ENCODE data around the gene SOS1. TPM values are rescaled to one million over a fixed set of nuclear protein-coding genes. Genes with fewer than 3 reads are reported as not detected.
"Not testable (repeated sequence)": the region's sequence is repeated elsewhere in the genome, so short reads cannot be mapped to it uniquely, and the experiment has no call there.

The SOS1 gene
- total RNA-seq, 1 donor from 2014 or later = 14.1 TPM

DNA sequence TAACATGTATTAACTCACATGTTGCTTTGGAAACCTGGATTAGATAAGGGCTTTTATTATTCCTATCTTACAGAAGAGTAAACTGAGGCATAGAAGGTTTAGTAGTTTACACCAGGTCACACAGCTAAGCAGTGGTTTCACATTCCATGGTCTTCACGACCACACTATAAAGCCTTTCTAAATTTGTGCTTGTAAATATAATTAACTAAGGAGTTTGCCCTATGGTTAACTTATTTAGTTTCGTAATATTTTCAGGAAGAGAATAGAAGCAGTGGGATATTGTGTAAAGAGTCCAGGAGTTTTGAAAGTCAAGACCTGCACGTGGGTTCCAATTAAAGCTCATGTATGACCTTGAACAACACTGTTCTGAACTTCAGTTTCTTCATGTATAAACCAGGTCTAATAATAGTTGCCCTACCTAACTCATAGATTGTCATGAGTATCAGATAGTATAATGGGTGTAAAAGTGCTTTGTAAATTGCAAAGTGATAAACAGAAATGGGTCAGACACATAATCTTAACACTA, 19.5 kb upstream of the SOS1 start:
- Histone ChIP-seq H3K27me3 (ENCODE audit: control insufficient read depth in 3 of 3, insufficient read depth in 3 of 3, low read length in 3 of 3) (no peaks in the 10 kb centered on the region), H3K9ac (ENCODE audit: low read depth in 1 of 3, low read length in 3 of 3) (no peak overlapping the region), H3K9me3 (ENCODE audit: control insufficient read depth in 3 of 3, low read length in 3 of 3) (no peaks in the 10 kb centered on the region), H3K36me3 (ENCODE audit: control insufficient read depth in 3 of 3, insufficient read depth in 3 of 3, low read length in 3 of 3) (no peaks in the 10 kb centered on the region), H3K4me3 (ENCODE audit: low read length in 3 of 3) (no peak overlapping the region), H3K27ac (ENCODE audit: low read depth, low read length) (peak overlapping the region; percentile 56), H3K4me1 (ENCODE audit: control insufficient read depth in 3 of 3, insufficient read depth in 3 of 3, low read length in 3 of 3) (peaks cover 5 to 12% (median 11%) of the 10 kb centered on the region in 3 donors)

DNA sequence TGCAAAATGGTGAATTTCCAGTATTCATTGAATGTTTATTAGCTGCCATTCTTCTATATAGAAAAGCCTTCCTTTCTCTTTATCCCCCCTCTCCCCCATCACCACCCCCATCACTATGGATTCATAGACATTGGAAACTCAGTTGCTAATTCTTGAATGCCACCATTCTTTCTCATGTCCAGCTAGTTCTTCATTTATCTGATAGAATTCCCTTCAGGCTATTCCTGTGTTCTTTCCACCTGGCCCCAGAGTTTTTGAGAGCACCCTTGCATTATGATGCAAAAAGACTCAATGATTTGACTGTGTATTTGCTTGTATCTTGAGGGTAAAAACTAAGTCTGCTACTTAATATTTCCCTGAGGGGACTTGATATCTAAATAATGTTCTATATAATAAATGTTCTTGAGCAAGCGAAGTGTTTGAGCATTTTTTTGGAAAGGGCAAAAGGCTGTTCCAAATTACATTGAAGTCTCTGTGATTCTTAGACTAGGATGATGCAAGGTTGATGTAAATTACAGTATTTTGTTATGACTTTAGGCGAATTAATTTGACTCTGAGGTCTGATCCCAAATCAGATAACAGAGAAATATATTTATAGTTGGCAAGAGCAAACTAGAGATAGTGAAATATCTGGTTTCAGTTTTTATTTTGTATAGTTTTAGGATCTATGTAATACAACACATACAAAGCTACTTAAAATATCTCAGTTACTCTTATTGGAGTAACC, 18.8 kb upstream of the SOS1 start:
- no peaks in the 10 kb centered on the region for H3K9me3 ChIP-seq (ENCODE audit: control insufficient read depth in 3 of 3, low read length in 3 of 3)
- no peaks in the 10 kb centered on the region for H3K27me3 ChIP-seq (ENCODE audit: control insufficient read depth in 3 of 3, insufficient read depth in 3 of 3, low read length in 3 of 3)
- no peak overlapping the region for H3K4me3 ChIP-seq (ENCODE audit: low read length in 3 of 3)
- H3K9ac ChIP-seq (ENCODE audit: low read depth in 1 of 3, low read length in 3 of 3) = no peak overlapping the region
- peaks cover 5 to 12% (median 11%) of the 10 kb centered on the region in 3 donors for H3K4me1 ChIP-seq (ENCODE audit: control insufficient read depth in 3 of 3, insufficient read depth in 3 of 3, low read length in 3 of 3)
- H3K27ac ChIP-seq (ENCODE audit: low read depth, low read length) = peak overlapping the region; percentile 56
- no peaks in the 10 kb centered on the region for H3K36me3 ChIP-seq (ENCODE audit: control insufficient read depth in 3 of 3, insufficient read depth in 3 of 3, low read length in 3 of 3)

DNA sequence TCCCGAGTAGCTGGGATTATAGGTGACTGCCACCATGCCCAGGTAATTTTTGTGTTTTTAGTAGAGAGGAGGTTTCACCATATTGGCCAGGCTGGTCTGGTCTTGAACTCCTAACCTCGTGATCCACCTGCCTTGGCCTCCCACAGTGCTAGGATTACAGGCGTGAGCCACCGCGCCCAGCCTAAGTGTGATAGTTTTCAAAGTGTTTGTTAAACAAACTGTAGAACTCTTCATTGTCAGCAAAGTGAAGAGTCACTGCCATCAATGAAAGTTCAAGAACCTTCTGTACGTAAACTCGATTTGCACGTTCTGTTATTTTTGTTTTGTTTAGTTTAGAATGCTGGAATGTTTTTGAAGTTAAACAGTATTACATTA, 18.0 kb upstream of the SOS1 start:
- Histone ChIP-seq H3K9ac (ENCODE audit: low read depth in 1 of 3, low read length in 3 of 3) (no peak overlapping the region), H3K27ac (ENCODE audit: low read depth, low read length) (no peak overlapping the region), H3K27me3 (ENCODE audit: control insufficient read depth in 3 of 3, insufficient read depth in 3 of 3, low read length in 3 of 3) (no peaks in the 10 kb centered on the region), H3K36me3 (ENCODE audit: control insufficient read depth in 3 of 3, insufficient read depth in 3 of 3, low read length in 3 of 3) (no peaks in the 10 kb centered on the region), H3K4me1 (ENCODE audit: control insufficient read depth in 3 of 3, insufficient read depth in 3 of 3, low read length in 3 of 3) (peaks cover 5 to 12% (median 11%) of the 10 kb centered on the region in 3 donors), H3K4me3 (ENCODE audit: low read length in 3 of 3) (no peak overlapping the region), H3K9me3 (ENCODE audit: control insufficient read depth in 3 of 3, low read length in 3 of 3) (no peaks in the 10 kb centered on the region)

DNA sequence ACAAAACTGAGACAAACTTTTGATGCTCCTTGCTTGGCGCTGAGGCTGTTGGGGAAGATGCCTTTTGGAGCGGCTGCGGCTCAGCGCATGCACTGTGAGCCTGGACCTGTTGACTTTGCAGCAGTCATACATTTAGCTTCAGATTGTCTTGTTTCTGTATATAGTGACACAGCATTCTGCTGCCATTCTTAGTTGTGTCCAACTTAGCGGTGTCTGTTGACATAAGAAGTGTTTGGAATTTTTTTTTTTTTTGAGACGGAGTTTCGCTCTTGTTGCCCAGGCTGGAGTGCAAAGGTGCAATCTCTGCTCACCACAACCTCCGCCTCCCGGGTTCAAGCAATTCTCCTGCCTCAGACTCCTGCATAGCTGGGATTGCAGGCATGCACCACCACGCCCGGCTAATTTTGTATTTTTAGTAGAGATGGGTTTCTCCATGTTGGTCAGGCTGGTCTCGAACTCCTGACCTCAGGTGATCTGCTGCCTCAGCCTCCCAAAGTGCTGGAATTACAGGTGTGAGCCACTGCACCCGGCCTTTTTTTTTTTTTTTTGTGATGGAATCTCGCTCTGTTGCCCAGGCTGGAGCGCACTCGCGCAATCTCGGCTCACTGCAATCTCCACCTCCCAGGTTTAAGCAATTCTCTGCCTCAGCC, 17.5 kb upstream of the SOS1 start:
- H3K4me1 ChIP-seq (ENCODE audit: control insufficient read depth in 3 of 3, insufficient read depth in 3 of 3, low read length in 3 of 3) = peaks cover 5 to 12% (median 11%) of the 10 kb centered on the region in 3 donors
- not testable (repeated sequence) for H3K4me3 ChIP-seq (ENCODE audit: low read length in 3 of 3); H3K9ac ChIP-seq (ENCODE audit: low read depth in 1 of 3, low read length in 3 of 3)

DNA sequence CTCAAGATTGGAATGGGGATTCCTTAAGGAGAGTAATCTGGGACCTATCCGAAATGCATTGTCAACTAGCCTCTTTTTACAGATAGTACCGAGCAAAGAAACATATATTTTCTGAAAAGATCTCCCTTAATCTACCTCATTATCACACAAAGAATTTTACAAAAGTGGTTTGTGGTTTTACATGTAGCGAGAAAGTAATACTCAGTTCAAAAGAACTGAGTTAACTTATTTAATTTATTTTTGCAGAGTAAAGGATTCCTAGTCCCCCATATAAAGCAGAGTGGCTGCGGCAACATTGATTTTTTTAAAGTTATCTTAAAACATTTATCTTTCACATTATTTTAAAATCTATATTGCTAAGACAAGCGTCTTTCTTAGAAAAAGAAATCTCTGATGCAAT, 15.9 kb upstream of the SOS1 start:
- H3K4me1 ChIP-seq (ENCODE audit: control insufficient read depth in 3 of 3, insufficient read depth in 3 of 3, low read length in 3 of 3) = peaks cover 2 to 9% (median 7%) of the 10 kb centered on the region in 3 donors
- H3K9ac ChIP-seq (ENCODE audit: low read depth in 1 of 3, low read length in 3 of 3) = no peak overlapping the region
- H3K27ac ChIP-seq (ENCODE audit: low read depth, low read length) = no peak overlapping the region
- H3K4me3 ChIP-seq (ENCODE audit: low read length in 3 of 3) = no peak overlapping the region
- no peaks in the 10 kb centered on the region for H3K27me3 ChIP-seq (ENCODE audit: control insufficient read depth in 3 of 3, insufficient read depth in 3 of 3, low read length in 3 of 3)
- no peaks in the 10 kb centered on the region for H3K36me3 ChIP-seq (ENCODE audit: control insufficient read depth in 3 of 3, insufficient read depth in 3 of 3, low read length in 3 of 3)
- no peaks in the 10 kb centered on the region for H3K9me3 ChIP-seq (ENCODE audit: control insufficient read depth in 3 of 3, low read length in 3 of 3)

More for the DNA sequence above, 17.5 kb upstream of the SOS1 start:
- not testable (repeated sequence) for H3K27me3 ChIP-seq (ENCODE audit: control insufficient read depth in 3 of 3, insufficient read depth in 3 of 3, low read length in 3 of 3); H3K9me3 ChIP-seq (ENCODE audit: control insufficient read depth in 3 of 3, low read length in 3 of 3); H3K36me3 ChIP-seq (ENCODE audit: control insufficient read depth in 3 of 3, insufficient read depth in 3 of 3, low read length in 3 of 3); H3K27ac ChIP-seq (ENCODE audit: low read depth, low read length)

DNA sequence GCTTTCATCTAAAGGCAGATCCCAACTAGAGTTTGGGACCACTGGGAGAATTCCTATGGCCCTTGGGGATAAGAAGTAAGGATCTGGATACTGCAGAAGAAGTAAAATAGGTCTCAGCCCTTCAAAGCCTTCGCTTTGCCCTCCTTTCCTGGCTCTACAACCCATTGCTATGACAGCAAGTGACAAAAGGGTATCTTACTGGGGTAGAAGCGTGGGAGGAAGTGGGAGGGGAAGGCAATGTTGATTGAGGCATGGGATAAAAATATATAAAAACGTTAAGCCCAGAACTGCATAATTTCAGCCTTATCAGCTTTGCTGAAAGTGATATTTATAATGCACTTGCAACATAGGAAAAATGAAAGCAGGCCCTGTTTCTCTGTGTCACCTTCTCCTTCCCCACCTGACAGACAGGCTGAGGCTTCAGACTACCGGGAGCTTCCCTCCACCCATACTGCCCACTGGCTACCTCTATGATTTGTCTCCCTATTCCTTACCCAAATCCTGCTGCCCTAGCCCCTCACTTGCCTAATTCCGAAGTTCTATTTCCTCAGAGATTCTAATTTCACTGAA, 14.9 kb upstream of the SOS1 start:
- Histone ChIP-seq H3K36me3 (ENCODE audit: control insufficient read depth in 3 of 3, insufficient read depth in 3 of 3, low read length in 3 of 3) (no peaks in the 10 kb centered on the region), H3K4me1 (ENCODE audit: control insufficient read depth in 3 of 3, insufficient read depth in 3 of 3, low read length in 3 of 3) (peaks cover 0 to 3% (median 0%) of the 10 kb centered on the region in 3 donors), H3K27ac (ENCODE audit: low read depth, low read length) (no peak overlapping the region), H3K9ac (ENCODE audit: low read depth in 1 of 3, low read length in 3 of 3) (no peak overlapping the region), H3K4me3 (ENCODE audit: low read length in 3 of 3) (no peak overlapping the region), H3K27me3 (ENCODE audit: control insufficient read depth in 3 of 3, insufficient read depth in 3 of 3, low read length in 3 of 3) (no peaks in the 10 kb centered on the region), H3K9me3 (ENCODE audit: control insufficient read depth in 3 of 3, low read length in 3 of 3) (no peaks in the 10 kb centered on the region)

DNA sequence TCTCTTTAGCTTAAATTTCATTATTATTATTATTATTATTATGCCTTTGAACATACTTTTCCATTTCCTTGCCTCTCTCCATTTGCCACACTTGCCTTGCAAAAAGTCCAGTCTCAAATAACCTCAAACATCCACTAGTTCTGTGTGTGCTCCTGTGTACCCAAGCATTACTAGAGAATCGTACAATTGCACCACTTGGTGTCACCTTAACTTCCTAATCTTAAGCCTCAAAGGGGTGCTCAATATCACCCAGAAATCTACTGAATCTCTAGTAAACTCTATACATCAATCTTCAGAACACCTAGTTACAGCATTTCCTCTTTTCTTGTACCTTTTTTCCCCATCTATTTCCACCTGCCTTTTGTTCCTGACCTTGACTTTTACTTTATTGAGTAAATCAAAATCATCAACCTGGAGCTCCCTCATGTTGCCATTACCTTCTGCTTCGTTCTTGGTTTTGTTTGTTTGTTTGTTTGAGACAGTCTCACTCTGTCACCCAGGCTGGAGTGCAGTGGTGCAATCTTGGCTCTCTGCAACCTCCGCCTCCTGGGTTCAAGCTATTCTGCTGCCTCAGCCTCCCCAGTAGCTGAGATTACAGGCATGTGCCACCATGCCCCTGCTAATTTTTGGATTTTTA, 12.5 kb upstream of the SOS1 start:
- H3K9ac ChIP-seq (ENCODE audit: low read depth in 1 of 3, low read length in 3 of 3) = no peak overlapping the region
- no peak overlapping the region for H3K4me3 ChIP-seq (ENCODE audit: low read length in 3 of 3)
- no peaks in the 10 kb centered on the region for H3K9me3 ChIP-seq (ENCODE audit: control insufficient read depth in 3 of 3, low read length in 3 of 3)
- no peak overlapping the region for H3K27ac ChIP-seq (ENCODE audit: low read depth, low read length)
- no peaks in the 10 kb centered on the region for H3K27me3 ChIP-seq (ENCODE audit: control insufficient read depth in 3 of 3, insufficient read depth in 3 of 3, low read length in 3 of 3)
- H3K4me1 ChIP-seq (ENCODE audit: control insufficient read depth in 3 of 3, insufficient read depth in 3 of 3, low read length in 3 of 3) = no peaks in the 10 kb centered on the region
- no peaks in the 10 kb centered on the region for H3K36me3 ChIP-seq (ENCODE audit: control insufficient read depth in 3 of 3, insufficient read depth in 3 of 3, low read length in 3 of 3)

DNA sequence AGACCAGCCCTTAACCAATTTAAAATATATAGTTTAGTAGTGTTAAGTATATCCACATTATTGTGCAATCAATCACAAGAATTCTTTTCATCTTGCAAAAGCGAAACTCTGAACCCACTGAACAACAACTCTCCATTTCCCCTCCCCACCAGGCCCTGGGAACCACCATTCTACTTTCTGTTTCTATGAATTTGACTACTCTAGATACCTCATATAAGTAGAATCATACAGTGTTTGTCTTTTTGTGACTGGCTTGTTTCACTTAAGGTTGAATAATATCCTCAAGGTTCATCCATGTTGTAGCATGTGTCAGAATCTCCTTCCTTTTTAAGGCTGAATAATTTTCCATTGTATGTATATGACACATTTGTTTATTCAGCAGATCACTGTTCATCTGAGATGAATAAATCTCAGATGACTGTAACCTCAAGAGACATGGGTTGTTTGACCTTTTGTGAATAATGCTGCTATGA, 8.1 kb upstream of the SOS1 start:
- Histone ChIP-seq H3K9ac (ENCODE audit: low read depth in 1 of 3, low read length in 3 of 3) (no peak overlapping the region), H3K27me3 (ENCODE audit: control insufficient read depth in 3 of 3, insufficient read depth in 3 of 3, low read length in 3 of 3) (no peaks in the 10 kb centered on the region), H3K27ac (ENCODE audit: low read depth, low read length) (no peak overlapping the region), H3K4me1 (ENCODE audit: control insufficient read depth in 3 of 3, insufficient read depth in 3 of 3, low read length in 3 of 3) (peaks cover 3 to 5% (median 3%) of the 10 kb centered on the region in 3 donors), H3K36me3 (ENCODE audit: control insufficient read depth in 3 of 3, insufficient read depth in 3 of 3, low read length in 3 of 3) (no peaks in the 10 kb centered on the region), H3K4me3 (ENCODE audit: low read length in 3 of 3) (no peak overlapping the region), H3K9me3 (ENCODE audit: control insufficient read depth in 3 of 3, low read length in 3 of 3) (no peaks in the 10 kb centered on the region)

DNA sequence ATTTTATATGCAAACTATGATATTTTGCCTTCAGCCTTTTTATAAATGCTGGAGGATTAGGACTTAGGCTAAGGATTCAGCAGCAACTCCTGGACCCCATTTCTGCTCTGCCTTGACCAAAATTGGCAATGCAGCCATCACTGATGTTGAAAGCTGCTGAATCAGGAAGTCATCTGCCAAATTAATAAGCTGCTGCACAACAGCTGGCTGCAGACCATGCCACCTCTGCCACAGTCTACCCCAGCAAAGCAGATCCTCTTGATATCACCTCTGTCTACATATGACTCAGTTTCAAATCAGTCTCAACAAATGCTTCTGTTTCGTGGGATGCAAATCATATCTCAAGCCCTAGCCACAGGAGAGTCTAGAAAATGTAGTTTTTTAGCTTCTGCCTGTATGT, 7.1 kb upstream of the SOS1 start:
- H3K27ac ChIP-seq (ENCODE audit: low read depth, low read length) = no peak overlapping the region
- H3K4me1 ChIP-seq (ENCODE audit: control insufficient read depth in 3 of 3, insufficient read depth in 3 of 3, low read length in 3 of 3) = peaks cover 8 to 12% (median 8%) of the 10 kb centered on the region in 3 donors
- H3K36me3 ChIP-seq (ENCODE audit: control insufficient read depth in 3 of 3, insufficient read depth in 3 of 3, low read length in 3 of 3) = no peaks in the 10 kb centered on the region
- H3K9me3 ChIP-seq (ENCODE audit: control insufficient read depth in 3 of 3, low read length in 3 of 3) = no peaks in the 10 kb centered on the region
- H3K4me3 ChIP-seq (ENCODE audit: low read length in 3 of 3) = no peak overlapping the region
- no peak overlapping the region for H3K9ac ChIP-seq (ENCODE audit: low read depth in 1 of 3, low read length in 3 of 3)
- H3K27me3 ChIP-seq (ENCODE audit: control insufficient read depth in 3 of 3, insufficient read depth in 3 of 3, low read length in 3 of 3) = no peaks in the 10 kb centered on the region

All from skeletal muscle tissue (tissue), 4 donors.